Measurements from ENCODE around the gene INTS7.

DNA sequence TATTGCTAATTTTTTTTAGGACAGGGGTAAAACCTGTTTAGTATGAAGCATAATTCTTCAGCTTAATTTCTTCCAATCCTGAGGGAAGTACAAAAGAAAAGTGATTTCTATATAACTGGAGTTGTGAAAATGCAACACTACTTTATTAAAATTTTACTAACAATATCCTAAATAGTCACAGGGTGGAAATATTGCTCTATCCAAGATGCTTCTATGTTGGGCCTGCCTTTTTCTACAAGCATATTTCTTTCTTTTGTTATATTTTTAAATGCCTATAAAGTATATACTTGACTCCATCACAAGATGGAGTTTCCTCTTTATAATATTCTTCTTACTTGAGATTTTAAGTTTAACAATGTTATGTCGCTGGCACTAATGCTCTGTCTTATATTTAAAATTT, 38.1 kb upstream of the INTS7 start:
- TF ChIP-seq SMC3 (IDR thresholded peaks at IDR 0.05; ENCODE audit: low read depth, low read length): no peak
- no peak for TF ChIP-seq TEAD4 (IDR thresholded peaks at IDR 0.05; ENCODE audit: borderline replicate concordance, insufficient read depth)
- TF ChIP-seq, protein P1, sequence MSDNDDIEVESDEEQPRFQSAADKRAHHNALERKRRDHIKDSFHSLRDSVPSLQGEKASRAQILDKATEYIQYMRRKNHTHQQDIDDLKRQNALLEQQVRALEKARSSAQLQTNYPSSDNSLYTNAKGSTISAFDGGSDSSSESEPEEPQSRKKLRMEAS (IDR thresholded peaks at IDR 0.05; ENCODE audit: low read depth): no peak
- no peak for TF ChIP-seq POLR2AphosphoS5 (IDR thresholded peaks at IDR 0.05; ENCODE audit: low read depth, low read length)
- no peak for TF ChIP-seq EP300 (IDR thresholded peaks at IDR 0.05; ENCODE audit: borderline replicate concordance in 1 of 2, low read depth in 1 of 2, low read length in 1 of 2)
- TF ChIP-seq, protein P2, sequence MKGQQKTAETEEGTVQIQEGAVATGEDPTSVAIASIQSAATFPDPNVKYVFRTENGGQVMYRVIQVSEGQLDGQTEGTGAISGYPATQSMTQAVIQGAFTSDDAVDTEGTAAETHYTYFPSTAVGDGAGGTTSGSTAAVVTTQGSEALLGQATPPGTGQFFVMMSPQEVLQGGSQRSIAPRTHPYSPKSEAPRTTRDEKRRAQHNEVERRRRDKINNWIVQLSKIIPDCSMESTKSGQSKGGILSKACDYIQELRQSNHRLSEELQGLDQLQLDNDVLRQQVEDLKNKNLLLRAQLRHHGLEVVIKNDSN (IDR thresholded peaks at IDR 0.05; ENCODE audit: borderline replicate concordance, low read depth): no peak
- TF ChIP-seq CHD2 (IDR thresholded peaks at IDR 0.05; ENCODE audit: low read length, partially characterized antibody): no peak
- TF ChIP-seq, protein P3, sequence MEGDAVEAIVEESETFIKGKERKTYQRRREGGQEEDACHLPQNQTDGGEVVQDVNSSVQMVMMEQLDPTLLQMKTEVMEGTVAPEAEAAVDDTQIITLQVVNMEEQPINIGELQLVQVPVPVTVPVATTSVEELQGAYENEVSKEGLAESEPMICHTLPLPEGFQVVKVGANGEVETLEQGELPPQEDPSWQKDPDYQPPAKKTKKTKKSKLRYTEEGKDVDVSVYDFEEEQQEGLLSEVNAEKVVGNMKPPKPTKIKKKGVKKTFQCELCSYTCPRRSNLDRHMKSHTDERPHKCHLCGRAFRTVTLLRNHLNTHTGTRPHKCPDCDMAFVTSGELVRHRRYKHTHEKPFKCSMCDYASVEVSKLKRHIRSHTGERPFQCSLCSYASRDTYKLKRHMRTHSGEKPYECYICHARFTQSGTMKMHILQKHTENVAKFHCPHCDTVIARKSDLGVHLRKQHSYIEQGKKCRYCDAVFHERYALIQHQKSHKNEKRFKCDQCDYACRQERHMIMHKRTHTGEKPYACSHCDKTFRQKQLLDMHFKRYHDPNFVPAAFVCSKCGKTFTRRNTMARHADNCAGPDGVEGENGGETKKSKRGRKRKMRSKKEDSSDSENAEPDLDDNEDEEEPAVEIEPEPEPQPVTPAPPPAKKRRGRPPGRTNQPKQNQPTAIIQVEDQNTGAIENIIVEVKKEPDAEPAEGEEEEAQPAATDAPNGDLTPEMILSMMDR (IDR thresholded peaks at IDR 0.05): peak; percentile 24
